GM18873 (cell line): ENCODE results near the gene WFDC1.
"Not testable (repeated sequence)": the region's sequence is repeated elsewhere in the genome, so short reads cannot be mapped to it uniquely, and the experiment has no call there.

Experiments
- ATAC-seq: cut with Tn5 transposase; IDR thresholded peaks from one replicate; pipeline ENCODE4 v1.9.1; 2021; ENCODE audit warnings: mild to moderate bottlenecking, moderate library complexity, moderate number of reproducible peaks; ENCODE audit not compliant: unreplicated experiment, low FRiP score

WFDC1 gene

GRCh38 chr16:84324434-84325262 lies 30.0 kb downstream of the WFDC1 start:
- no peak for ATAC-seq

DNA sequence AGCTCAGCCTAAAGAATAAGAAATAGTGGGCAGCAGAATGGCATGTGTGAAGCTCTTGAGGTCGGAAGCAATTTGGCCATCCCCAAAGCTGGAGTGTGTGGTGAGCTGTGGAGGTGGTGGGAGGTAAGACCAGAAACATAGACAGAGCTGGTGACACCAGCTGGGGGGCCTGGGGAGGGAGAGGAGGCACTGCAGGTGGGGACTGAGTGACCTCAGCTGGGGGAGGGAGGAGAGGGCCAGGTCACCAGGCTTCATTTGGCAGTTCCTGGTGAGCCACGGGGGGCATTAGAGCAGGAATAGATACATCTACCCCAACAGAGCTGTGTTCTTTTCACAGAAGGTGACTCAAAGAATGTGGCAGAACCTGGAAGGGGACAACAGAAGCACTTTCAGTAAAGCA lies 31.9 kb downstream of the WFDC1 start:
- no peak for ATAC-seq

- no peak for ATAC-seq
These were observed 33.3 kb downstream of the WFDC1 start for GRCh38 chr16:84327926-84328505.

GRCh38 chr16:84329016-84329415 lies 34.3 kb downstream of the WFDC1 start:
- ATAC-seq, result no peak

- ATAC-seq, result no peak
These were observed 35.4 kb downstream of the WFDC1 start for GRCh38 chr16:84329843-84330684.

DNA sequence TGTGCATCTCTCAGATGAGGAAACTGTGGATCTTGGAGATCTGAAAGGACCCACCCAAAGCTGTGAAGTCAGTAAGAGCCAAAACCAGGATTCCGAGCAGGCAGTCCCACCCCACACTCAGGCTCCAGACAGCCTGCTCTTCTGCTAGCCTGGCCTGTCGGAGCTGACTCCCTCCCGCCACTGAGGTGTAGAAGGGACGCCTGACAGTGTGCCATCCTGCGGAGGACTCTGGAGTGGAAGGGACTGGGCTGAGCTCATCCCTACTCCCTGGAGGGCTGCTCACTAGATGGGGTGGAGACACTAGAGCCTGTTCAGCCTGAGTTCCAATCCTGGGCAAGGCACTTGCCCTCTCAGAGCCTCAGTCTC lies 36.0 kb downstream of the WFDC1 start:
- ATAC-seq, result no peak

DNA sequence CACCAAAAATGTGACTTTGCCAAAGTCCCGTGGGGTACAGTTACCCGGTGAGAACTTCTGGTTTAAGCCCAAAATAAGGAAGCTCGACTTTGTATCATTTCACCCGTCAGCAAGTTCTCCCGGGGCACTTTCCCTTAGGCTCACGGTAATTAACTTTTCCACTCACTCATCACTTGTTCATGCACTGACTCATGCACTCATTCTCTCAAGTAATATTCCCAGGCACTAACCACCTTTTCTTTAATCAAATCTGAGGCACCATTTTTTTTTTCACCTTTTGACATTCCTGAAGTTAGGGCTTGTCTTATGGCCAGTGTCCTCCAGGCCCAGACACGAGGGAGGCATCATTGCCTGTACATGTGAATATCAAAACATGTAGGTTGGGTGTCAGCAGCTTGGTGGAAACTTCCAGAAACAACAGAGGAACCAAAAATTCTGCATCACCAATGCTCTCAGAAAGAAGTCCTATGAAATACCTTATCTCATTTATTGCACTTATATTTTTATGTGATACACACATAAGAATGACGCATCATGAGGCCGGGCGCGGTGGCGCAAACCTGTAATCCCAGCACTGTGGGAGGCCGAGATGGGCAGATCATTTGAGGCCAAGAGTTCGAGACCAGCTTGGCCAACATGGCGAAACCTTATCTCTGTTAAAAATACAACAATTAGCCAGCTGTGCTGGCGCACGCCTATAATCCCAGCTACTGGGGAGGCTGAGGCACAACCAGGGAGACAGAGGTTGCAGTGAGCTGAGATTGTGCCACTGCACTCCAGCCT lies 37.5 kb downstream of the WFDC1 start:
- no peak for ATAC-seq

DNA sequence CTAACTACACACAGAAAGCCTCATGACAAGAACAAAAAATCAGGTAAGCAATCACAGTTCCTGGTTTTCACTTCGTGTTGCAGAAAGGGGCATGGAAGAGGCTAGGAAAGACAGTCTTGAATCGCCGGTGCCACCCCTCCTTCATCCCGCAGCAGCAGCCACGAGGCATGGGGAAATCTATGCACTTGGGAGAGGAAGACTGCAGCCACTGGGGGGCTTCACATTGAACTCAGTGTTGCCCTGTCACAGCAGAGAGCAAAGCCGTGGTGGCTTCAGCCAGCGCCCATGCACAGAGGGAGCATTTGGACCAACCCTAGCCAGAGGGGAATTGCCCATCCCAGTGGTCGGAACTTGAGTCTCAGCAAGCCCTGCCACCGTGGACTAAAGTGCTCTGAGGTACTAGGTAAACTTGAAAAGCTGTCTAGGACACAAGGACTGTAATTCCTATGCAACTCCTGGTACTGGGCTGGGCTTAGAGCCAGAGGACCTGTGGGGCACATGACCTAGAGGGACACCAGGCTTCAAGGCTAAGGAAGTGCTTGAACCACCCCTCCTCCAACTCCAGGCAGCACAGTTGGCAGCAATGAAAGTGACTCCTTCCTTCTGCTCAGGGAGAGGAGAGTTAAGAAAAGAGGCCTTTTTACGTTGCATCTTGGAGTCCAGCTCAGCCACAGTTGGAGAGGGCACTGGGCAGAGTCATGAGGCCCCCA lies 38.5 kb downstream of the WFDC1 start:
- ATAC-seq, result no peak

- ATAC-seq, result no peak
These were observed 39.4 kb downstream of the WFDC1 start for GRCh38 chr16:84334058-84334457.

DNA sequence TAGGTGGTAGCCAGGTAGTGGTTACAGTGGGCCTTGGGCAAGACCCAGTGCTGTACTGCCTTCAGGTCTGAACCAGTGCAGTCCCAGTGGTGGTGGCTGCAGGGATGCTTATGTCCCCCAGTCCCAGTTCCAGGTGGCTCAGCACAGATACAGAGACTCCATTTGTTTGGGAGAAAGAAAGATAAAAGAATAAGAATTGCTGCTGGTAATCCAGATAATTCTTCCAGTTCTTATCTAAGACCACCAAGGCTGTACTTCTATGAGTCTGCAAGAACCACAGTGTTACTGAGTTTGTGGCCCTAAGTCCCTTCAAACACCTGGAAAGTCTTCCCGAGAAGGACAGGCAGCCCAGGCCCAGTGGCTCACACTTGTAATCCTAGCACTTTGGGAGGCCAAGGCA lies 39.8 kb downstream of the WFDC1 start:
- ATAC-seq, result no peak

- not testable (repeated sequence) for ATAC-seq
These were observed 42.6 kb downstream of the WFDC1 start for GRCh38 chr16:84337236-84337635.

DNA sequence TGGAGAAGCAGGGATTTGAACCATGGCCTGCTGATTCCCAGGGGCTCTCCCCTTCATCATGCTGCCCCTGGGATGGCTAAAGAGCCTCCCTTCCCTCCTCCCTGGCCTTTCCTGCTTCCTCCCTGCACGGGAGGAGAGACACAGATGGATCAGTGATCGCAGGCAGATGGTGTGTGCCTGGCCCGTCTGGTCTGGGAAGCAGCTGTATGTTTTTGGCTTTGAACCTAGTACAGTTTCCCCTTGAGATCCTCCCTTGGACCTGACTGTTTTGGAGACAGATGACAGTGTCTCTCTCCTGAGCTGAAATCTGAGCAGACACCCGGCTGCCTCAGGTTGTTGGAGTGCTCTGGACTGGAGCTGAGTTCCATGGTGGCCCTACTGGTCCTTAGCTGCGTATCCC lies 44.6 kb downstream of the WFDC1 start:
- no peak for ATAC-seq

DNA sequence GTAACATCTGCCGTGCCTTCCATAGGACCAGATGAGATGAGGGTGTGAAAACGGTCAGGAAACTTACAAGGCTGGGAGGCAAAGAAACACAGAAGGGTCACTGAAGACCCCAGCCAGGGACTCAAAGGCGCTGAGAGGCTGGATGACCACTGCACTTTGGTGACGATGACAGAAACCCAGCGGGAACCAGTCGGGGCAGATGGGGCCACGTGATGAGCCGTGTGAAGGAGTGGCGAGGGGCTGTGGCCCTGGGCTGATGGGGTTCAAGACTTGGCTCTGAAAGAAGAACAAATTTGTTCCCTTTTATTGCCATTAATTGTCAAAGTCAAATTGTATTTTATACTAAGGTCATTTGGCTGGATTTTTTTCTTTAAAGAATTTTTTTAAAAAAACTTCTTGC lies 45.1 kb downstream of the WFDC1 start:
- no peak for ATAC-seq

- ATAC-seq, result no peak
These were observed 45.8 kb downstream of the WFDC1 start for GRCh38 chr16:84340325-84341040.

DNA sequence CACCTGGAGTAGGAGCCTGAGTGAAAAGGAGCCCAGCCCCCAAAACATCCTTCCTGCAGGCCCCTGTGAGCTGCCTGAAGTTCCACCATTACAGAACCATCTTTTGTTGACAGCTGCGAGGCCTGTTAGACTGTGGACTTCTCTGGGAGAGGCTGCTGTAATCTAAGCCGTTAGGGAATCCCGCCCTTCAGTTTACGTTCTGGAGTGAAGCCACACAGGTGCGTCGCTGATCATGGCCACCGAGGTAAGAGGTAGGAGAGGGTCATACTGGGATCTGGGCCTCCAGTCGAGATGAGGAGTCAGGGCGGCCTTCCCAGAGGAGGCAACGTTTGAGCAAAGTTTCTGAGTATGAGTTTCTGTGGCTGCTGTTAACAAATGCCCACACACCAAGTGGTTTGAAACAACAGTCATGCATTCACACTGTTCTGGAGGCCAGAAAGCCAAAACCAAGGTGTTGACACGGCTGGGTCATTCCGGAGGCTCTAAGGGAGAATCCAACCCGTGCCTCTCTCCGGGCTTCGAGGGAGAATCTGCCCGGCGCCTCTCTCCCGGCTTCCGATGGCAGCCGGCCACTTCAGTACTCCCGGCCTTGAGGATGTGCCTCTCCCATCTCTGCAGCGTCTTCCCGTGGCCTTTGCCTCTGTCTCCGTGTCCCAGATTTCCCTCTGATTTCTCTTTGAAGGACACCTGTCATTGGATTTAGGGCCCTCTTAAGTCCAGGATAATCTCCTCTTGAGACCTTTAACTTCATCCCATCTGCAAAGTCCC lies 47.0 kb downstream of the WFDC1 start:
- ATAC-seq, result no peak

- ATAC-seq, result not testable (repeated sequence)
These were observed 49.1 kb downstream of the WFDC1 start for GRCh38 chr16:84343800-84344199.

DNA sequence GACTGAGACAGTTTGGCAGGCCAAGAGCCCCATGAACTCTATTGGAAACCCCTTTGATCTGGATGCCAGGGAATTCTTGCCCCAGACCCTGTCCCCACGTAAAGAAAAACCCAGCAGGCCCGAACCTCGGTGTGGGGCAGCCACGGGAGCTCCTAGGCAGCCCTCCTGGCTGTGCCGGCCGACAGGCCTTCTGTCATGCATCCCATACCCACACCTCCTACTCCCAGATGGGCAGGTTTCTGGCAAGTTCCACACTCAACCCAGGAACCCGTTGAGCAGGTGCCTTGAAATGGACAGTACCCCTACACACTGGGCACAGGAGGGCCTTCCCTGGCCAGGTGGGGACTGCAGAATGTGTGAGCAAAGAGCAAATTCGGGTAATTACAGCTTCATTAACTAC lies 50.1 kb downstream of the WFDC1 start:
- no peak for ATAC-seq

DNA sequence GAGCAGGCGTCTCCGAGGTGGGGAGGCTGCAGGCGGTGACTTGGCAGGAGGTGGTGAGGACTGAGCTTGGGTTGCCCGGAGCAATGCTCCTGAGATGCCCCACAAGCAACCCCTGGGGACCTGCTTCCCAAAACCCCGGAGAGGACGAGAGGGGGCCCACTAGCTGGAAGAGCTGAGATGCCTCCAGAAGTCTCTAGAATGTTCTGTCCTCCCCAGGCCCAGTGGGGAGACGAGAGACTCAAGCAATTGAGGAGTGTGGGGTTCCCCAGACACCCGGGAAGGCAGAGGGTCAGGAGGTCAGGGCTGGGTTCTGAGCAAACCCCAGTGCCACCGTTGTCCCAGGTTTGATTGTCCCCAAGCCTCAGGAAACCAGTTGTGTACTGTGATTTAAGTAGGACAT lies 52.5 kb downstream of the WFDC1 start:
- ATAC-seq, result no peak
